Activated naive CD4-positive, alpha-beta T cell (primary cell): ENCODE results near the gene MRGPRX4.
"Not testable (repeated sequence)": the region's sequence is repeated elsewhere in the genome, so short reads cannot be mapped to it uniquely, and the experiment has no call there.

Experiments
- DNase-seq, 4 experiments: peaks; one replicate each; lab custom pipeline; 2025; lab: John Stamatoyannopoulos, UW

The MRGPRX4 gene

DNA sequence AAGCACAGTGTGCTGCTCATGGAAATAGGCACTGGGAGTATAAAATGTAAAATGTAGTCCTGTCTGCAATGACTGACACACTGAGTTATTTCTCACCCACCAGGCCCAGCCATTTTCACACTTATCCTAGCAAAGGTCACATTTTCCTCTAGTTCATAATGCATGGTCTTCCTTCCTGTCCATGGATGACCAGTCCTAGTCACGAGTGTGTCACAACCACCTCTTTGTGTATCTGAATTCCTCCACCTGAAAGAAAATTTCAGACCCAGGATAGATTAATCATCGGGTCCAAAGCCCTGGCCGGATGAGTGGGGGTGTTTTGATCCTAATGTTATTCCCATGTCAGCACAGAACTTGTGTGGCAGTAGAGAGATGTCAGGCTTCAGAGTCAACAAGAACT is at the start of gene MRGPRX4:
MRGPRX4 (plus strand) TSS at position 172 of the 400 bp plus-strand sequence. CDS start 420 bp downstream, outside the sequence.
- no peak for DNase-seq

DNA sequence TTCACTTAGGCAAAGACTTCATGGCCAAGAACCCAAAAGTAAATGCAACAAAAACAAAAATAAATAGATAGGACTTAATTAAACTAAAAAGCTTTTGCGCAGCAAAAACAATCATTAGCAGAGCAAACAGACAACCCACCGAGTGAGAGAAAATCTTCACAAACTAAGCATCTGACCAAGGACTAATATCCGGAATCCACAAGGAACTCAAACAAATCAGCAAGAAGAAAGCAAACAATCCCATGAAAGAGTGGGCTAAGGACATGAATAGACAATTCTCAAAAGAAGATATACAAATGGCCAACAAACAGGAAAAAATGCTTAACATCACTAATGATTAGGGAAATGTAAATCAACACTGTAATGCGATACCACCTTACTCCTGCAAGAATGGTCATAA is 41.5 kb upstream of the MRGPRX4 start:
- DNase-seq = not testable (repeated sequence)

DNA sequence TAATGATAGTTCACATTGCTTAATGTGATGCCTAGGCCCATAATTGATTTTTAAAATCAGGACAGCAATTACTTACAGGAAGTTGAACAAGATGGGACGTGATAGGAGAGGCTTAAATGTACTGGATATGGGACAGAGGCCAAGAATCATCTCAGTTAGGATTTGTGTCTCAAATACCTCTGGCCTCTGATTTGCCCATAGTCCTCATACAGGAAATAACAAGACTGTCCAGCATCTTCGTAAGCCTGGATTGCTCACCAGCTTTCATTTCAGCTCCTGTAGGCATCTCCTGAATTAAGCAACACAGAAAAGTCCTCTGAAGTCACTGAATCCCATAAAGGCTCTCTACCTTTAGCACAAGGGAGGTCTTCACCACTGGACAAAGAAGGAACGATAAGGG is 40.3 kb upstream of the MRGPRX4 start, which contains the start of gene MRGPRX3:
MRGPRX3 (plus strand) TSS at position 231 of the 400 bp plus-strand sequence. CDS start 4,632 bp downstream, outside the sequence.
- no peak for DNase-seq

DNA sequence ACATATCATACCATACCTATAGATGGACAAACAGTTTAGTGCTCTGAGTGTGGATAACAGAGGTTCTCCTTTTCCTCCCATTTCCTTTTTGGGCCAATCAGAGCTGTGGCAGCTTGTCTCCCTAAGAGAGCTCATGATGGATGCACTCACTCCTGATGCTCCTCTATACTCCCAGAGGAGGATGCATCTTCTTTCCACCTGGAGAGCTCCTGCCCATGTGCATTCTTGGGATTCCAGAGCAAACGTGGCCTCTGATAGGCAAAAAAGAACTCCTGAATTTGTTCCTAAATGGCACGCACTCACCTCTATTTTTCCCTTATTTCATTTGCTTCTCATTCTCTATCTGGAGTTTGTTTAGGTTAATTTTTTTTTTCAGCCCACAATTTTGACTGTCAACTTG is 37.3 kb upstream of the MRGPRX4 start:
- no peak for DNase-seq

DNA sequence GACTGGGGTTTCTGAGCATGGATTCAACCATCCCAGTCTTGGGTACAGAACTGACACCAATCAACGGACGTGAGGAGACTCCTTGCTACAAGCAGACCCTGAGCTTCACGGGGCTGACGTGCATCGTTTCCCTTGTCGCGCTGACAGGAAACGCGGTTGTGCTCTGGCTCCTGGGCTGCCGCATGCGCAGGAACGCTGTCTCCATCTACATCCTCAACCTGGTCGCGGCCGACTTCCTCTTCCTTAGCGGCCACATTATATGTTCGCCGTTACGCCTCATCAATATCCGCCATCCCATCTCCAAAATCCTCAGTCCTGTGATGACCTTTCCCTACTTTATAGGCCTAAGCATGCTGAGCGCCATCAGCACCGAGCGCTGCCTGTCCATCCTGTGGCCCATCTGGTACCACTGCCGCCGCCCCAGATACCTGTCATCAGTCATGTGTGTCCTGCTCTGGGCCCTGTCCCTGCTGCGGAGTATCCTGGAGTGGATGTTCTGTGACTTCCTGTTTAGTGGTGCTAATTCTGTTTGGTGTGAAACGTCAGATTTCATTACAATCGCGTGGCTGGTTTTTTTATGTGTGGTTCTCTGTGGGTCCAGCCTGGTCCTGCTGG is 35.3 kb upstream of the MRGPRX4 start:
- no peak for DNase-seq

DNA sequence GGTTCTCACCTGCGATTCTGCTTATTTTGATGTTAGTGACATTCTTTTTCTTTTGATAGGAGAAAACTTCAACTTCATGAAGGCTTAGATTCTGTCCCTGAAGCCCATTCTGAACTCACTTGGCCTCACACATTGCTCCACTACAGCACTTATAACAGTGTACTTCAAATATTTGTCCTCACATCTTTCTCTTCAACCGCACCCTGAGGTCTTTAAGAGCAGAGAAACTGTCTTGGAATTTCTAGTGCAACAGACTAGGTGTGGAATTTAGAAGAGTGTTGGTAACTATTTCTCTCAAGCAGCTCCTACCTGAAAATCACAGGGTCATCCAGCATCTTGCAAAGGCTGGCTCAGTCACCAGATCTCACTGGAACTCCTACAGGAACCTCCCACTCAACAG is 32.5 kb upstream of the MRGPRX4 start:
- no peak for DNase-seq

DNA sequence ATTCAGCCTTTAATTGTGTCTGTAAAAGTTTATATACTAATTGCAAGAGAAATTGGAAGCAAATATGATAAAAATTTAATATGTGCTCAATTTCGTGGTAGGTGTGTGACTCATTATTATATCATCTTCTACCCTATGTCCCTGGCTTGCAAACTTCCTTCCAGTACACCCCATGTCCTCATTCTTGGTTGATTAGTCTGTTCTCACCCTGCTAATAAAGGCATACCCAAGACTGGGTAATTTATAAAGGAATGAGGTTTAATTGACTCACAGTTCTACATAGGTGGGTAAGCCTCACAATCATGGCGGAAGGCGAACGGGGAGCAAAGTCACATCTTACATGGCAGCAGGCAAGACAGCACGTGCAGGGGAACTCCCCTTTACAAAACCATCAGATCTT is 28.4 kb upstream of the MRGPRX4 start:
- DNase-seq = no peak

DNA sequence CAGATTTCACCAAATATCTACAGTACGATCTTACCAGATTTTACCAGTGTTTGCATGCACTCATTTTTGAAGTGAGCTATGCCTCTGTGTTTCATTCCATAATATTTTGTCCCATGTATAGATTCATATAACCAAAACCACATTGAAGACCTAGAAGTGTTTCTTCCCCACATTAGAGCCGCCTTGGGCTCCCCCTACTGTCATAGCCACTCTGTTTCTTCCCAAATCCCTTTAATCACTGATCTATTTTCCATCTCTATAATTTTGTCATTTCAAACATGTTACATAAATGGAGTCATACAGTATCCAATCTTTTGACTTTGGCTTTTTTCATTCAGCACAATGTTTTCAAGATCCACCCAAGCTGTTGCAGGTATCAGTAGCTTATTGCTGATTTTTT is 27.6 kb upstream of the MRGPRX4 start:
- DNase-seq = no peak

DNA sequence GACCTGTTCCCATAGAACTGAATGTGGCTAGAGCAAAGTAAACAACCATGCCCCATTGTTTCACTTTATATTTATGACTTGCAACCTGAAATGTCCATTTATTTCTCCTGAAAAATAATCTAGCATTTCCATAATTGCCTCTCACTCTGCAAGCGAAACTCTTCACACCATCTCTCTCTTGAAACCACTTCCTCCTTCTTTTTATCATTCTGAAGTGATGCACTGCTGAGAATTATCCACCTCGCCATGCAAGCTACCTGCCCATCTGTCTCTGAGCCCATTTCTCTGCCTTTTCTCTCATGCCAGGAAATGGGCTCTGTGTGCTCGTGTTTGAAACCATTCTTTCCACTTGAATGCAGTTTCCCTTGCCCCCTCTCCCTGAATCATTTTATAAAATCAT is 26.8 kb upstream of the MRGPRX4 start:
- DNase-seq = no peak

DNA sequence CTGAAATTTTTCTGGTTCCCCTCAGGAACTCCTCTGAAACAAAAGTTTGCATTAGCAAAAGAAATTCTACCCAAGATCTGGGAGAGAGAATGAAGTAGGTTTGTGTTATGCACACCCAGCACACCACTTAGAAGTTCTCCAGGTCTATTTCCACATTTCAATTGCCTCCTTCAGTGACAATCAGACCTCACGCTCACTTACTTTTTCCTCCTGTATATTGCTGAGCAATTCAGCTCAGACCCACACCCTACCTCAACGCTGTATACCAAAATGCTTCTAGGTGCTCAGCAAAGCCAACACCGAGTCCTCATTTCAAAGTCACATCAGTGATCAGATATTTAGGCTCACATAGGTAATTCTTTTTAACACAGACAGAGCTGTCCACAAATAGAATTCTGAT is 21.1 kb upstream of the MRGPRX4 start:
- DNase-seq = no peak

DNA sequence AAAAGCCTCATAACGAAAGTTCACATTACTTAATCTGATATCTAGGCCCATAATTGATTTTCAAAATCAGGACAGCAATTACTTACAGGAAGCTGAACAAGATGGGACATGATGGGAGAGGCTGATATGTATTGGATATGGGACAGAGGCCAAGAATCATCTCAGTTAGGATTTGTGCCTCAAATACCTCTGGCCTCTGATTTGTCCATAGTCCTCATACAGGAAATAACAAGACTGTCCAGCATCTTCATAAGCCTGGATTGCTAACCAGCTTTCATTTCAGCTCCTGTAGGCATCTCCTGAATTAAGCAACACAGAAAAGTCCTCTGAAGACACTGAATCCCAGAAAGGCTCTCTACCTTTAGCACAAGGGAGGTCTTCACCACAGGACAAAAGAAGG is 4.3 kb upstream of the MRGPRX4 start:
- no peak for DNase-seq

DNA sequence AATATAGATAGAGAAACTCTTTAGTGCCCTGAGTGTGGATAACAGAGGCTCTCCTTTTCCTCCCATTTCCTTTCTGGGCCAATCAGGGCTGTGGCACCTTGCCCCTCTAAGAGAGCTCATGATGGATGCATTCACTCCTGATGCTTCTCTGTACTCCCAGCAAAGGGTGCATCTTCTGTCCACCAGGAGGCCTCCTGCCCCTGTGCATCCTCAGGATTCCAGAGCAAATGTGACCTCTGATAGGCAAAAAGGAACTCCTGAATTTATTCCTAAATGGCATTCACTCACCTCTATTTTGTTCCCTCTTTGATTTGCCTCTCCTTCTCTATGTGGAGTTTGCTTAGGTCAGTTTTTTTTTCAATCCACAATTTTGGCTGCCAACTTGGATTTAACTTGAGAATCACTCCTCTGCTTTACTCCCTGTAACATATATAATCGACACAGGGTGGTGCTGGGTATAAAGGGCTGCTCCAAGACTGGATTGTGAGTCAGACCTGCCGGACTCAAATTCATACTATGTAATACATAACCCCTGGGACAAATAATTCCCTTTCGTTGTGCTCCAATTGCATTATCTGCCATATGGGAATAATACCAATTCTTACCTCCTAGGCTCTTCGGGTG is 1.1 kb upstream of the MRGPRX4 start:
- no peak for DNase-seq

DNA sequence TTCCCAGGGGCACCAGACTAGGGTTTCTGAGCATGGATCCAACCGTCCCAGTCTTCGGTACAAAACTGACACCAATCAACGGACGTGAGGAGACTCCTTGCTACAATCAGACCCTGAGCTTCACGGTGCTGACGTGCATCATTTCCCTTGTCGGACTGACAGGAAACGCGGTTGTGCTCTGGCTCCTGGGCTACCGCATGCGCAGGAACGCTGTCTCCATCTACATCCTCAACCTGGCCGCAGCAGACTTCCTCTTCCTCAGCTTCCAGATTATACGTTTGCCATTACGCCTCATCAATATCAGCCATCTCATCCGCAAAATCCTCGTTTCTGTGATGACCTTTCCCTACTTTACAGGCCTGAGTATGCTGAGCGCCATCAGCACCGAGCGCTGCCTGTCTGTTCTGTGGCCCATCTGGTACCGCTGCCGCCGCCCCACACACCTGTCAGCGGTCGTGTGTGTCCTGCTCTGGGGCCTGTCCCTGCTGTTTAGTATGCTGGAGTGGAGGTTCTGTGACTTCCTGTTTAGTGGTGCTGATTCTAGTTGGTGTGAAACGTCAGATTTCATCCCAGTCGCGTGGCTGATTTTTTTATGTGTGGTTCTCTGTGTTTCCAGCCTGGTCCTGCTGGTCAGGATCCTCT is 709 bp downstream of the MRGPRX4 start:
- no peak for DNase-seq

DNA sequence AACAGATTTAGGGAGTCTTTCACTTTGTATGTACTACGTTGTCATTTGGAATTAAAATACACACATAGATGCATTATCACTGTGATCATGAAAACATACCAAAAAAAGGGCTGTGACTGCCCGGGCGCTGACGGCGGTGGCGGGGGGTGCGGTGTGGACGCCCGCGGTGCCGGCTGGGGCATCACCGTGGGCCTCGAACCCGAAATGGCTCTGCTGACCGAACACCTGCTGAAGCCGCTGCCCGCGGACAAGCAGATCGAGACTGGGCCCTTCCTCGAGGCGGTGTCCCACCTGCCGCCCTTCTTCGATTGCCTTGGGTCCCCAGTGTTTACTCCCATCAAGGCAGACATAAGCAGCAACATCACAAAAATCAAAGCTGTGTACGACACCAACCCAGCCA is 16.2 kb downstream of the MRGPRX4 start:
- no peak for DNase-seq

DNA sequence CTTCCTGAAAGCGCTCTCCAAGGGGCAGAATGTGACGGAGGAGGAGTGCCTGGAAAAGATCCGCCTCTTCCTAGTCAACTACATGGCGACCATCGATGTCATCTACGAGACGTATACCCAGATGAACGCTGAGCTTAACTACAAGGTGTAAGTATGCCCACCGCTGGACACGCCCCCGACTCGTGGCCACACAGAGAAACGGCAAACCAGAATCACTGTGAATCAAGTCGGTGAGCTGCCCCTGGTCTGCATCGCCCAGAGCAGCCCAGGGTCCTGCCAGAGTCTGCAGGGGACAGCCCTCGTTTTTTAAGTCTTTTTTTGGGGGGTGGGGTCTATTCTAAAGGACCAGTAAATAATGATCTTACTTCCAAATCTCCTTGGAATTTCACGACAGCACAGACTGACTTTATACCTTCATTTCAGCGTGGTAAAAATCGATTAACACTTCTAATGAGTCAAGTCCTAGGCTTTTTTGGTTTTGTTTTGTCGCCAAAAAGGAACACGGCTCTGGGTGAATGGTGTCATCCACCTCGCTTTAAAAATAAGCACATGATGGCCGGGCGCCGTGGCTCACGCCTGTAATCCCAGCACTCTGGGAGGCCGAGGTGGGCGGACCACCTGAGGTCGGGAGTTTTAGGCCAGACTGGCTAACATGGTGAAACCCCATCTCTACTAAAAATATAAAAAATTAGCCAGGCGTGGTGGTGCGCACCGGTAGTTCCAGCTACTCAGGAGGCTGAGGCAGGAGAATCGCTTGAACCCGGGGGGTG is 17.0 kb downstream of the MRGPRX4 start:
- DNase-seq = not testable (repeated sequence)

DNA sequence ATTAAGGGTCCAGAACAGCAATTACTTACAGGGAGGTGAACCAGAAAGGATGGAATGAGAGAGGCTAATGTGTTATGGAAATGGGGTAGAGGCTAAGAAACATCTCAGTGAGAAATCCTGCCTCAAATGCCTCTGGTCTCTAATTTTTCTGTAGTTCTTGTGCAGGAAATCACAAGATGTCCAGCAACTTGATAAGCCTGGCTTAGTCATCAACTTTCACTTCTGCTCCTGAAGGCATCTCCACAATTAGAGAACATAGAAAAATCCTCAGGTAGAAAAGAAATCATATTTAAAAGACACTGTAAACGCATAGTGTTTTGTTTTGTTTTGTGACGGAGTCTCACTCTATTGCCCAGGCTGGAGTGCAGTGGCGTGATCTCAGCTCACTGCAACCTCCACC is 18.7 kb downstream of the MRGPRX4 start:
- no peak for DNase-seq

DNA sequence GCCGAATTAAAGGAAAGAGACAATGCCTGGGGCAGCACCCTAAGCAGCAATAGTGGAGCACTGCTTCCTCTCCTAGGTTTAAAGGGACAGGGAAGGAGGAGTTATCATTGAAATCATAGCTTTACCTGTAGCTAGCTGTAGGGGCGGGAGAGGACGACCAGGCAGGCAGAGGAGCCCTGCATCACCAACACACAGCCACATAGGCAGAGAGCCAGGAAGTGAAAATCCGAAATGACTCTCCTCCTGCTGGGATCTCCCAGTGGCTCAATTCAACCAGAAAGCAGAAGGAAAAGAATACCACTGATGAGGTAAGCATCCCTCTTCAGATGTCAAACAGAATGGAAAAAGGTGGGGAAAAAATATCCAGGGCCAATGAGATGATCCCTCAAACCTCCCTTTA is 20.4 kb downstream of the MRGPRX4 start:
- DNase-seq = no peak

DNA sequence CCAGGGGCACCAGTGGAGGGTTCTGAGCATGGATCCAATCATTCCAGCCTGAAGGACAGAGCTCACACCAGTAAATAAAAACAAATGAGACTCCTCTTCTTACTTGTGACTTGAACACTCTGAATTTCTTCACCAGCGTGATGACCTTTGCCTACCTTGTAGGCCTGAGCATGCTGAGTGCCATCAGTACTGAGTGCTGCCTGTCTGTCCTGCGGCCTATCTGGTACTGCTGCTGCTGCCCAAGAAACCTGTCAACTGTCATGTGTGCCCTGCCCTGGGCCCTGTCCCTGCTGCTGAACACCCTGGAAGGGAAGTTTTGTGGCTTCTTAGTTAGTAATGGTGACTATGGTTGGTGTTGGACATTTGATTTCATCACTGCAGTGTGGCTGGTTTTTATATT is 23.9 kb downstream of the MRGPRX4 start:
- DNase-seq = no peak

DNA sequence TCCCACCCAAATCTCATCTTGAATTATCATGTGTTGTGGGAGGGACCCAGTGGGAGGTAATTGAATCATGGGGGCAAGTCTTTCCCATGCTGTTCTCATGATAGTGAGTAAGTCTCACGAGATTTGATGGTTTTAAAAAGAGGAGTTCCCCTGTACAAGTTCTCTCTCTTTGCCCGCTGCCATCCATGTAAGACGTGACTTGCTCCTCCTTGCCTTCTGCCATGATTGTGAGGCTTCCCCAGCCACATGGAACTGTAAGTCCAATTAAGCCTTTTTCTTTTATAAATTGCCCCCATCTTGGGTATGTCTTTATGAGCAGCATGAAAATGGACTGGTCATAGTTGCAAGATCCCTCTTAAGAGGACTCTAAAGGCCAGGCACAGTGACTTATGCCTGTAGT is 25.1 kb downstream of the MRGPRX4 start:
- DNase-seq = not testable (repeated sequence)

DNA sequence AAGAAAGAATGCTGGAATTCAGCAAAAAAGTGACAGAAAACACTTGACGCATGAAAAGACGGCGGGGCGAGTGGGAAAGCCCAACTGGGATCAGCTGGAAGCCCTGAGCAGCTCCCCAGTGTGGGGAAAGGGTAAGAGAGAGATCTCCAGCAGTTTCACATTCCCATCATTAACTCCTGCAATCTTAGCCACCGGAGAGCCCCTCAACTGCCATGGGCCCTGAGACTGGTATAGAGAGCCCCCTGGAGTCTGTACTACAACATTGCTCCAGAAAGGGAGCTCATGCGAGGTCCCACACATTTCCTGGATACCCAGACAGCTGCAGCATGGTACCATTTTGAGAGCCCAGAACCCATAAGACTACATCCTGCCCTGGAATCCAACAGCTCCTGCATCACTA is 31.1 kb downstream of the MRGPRX4 start:
- DNase-seq = no peak

DNA sequence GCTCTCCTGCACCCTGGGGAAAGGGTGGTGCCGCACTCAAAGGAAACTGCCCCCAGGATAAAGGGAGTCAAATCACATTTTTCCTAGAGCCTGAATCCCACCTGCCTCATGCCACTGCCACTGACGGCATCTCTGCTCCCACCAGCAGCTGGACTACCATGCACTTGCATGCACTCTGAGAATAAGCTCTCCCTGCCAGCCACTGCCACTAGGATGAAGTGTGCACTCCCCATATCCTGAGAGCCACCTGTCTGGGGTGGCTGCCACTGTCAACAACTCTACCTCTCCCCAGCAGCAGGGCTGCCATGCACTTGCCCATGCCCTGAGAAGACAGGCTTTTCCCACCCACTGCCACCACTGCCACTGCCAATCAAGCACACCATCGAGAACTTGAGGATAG is 31.6 kb downstream of the MRGPRX4 start:
- DNase-seq = no peak

DNA sequence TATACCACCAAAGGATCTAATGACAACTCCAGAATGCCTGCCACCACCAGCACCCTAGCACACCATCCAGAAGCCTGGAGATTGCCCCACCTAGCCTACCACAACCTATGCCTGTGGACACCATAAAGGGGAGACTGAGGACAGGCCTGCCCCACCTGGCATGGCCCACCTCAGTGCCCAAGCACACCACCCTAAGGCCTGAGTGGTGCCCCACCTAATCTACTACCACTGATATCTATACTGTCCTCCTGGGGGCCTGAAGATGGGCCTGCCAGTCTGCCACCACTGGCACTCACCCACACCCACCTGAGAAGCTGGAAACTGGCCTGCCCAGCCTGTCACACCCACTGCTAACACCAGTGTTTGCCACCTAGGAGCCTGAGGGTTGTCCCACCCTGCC is 32.1 kb downstream of the MRGPRX4 start:
- no peak for DNase-seq

DNA sequence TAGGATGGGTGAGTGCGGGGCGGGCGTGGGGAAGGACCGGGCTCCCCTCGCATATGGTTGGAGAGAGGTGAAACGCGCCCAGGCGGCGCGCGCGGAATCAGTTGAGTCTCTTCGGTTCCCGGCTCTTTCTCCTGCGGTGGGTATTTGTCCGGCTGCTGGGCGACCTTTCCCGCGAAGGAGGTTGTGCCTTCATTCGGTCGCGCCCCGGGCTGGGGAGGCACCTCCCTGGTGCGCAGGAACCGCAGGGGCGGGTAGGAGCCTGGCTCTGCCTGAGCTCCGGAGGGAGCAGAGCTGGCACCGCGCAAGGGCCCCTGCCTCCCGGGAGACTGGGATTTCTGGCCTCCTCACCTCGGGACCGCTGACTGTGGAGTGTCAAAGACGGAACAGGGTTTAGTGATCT is 36.4 kb downstream of the MRGPRX4 start:
- DNase-seq = no peak
